IMR-90 (cell line): ENCODE data around the gene TMEM17. TPM values are rescaled to one million over a fixed set of nuclear protein-coding genes. Genes with fewer than 3 reads are reported as not detected.

Experiments used
- ATAC-seq: fragments of 200-7000 bp; cut with Tn5 transposase; 2 replicates; pipeline ENCODE4 v1.9.1; 2020; ENCODE audit warnings: low read depth, mild to moderate bottlenecking, moderate library complexity
- BruUV-seq: library from RNA; stranded (reverse); fragments of 400-500 nt; replicated peaks from 2 replicates; lab custom pipeline; 2021; lab: Mats Ljungman, UMichigan
- CTCF ChIA-PET: fragments of 300-600 bp; formaldehyde crosslinking; extraction: SDS; loops from one replicate; lab custom pipeline; 2021; ENCODE audit warnings: antibody characterized with exemption; lab: Yijun Ruan, JAX
- POLR2A ChIA-PET: fragments of 300-600 bp; sonication (Branson Sonifier 250); formaldehyde crosslinking; loops from one replicate; lab custom pipeline; 2022; ENCODE audit warnings: antibody characterized with exemption; ENCODE audit not compliant: unreplicated experiment; lab: Charles Lee
- DNase-seq: peaks from one replicate; pipeline ENCODE4 v3.0.0; 2013
- H2AFZ ChIP-seq: replicated peaks from 2 replicates; pipeline ENCODE3; 2013; ENCODE audit warnings: low read length, mild to moderate bottlenecking; ENCODE audit not compliant: poor library complexity
- H2AK5ac ChIP-seq: 2 replicates; pipeline ENCODE4 v1.6.1; 2013; ENCODE audit warnings: low read depth, low read length, inconsistent platforms
- H2AK9ac ChIP-seq: replicated peaks from 2 replicates; pipeline ENCODE3; 2013; ENCODE audit warnings: mild to moderate bottlenecking, low read depth, low read length, moderate library complexity; ENCODE audit not compliant: poor library complexity
- H2BK120ac ChIP-seq: 2 replicates; pipeline ENCODE4 v1.6.1; 2013; ENCODE audit warnings: low read depth, low read length, inconsistent platforms
- H2BK15ac ChIP-seq: 3 replicates; pipeline ENCODE4 v1.6.1; 2013; ENCODE audit warnings: low read depth, low read length, inconsistent platforms
- H2BK20ac ChIP-seq: 2 replicates; pipeline ENCODE4 v1.6.1; 2013; ENCODE audit warnings: low read depth, mild to moderate bottlenecking, inconsistent platforms, low read length, moderate library complexity
- H2BK5ac ChIP-seq: 2 replicates; pipeline ENCODE4 v1.6.1; 2013; ENCODE audit warnings: mild to moderate bottlenecking, low read depth, low read length, inconsistent platforms; ENCODE audit not compliant: poor library complexity, severe bottlenecking
- H3K14ac ChIP-seq: replicated peaks from 2 replicates; pipeline ENCODE4 v1.6.1; 2013; ENCODE audit warnings: low read depth, low read length, inconsistent platforms
- H3K18ac ChIP-seq: 2 replicates; pipeline ENCODE4 v1.6.1; 2013; ENCODE audit warnings: low read depth, low read length, control low read depth
- H3K23ac ChIP-seq: 2 replicates; pipeline ENCODE4 v1.6.1; 2013; ENCODE audit warnings: low read depth, low read length, inconsistent platforms
- H3K27ac ChIP-seq: 2 replicates; pipeline ENCODE4 v1.5.1; 2013; ENCODE audit warnings: mild to moderate bottlenecking, control low read depth, low read length; ENCODE audit not compliant: insufficient read depth
- H3K27me3 ChIP-seq: 2 replicates; pipeline ENCODE4 v1.6.1; 2013; ENCODE audit warnings: low read length; ENCODE audit not compliant: control insufficient read depth, insufficient read depth
- H3K36me3 ChIP-seq: 2 replicates; pipeline ENCODE4 v1.6.1; 2013; ENCODE audit warnings: low read length, mixed read lengths; ENCODE audit not compliant: control insufficient read depth, insufficient read depth
- H3K4ac ChIP-seq: 2 replicates; pipeline ENCODE4 v1.6.1; 2013; ENCODE audit warnings: low read depth, low read length, inconsistent platforms
- H3K4me1 ChIP-seq: 2 replicates; pipeline ENCODE4 v1.6.1; 2013; ENCODE audit warnings: low read length, mixed read lengths; ENCODE audit not compliant: control insufficient read depth, insufficient read depth
- H3K4me2 ChIP-seq: 2 replicates; pipeline ENCODE4 v1.6.1; 2013; ENCODE audit warnings: low read depth, mild to moderate bottlenecking, control low read depth, low read length, moderate library complexity
- H3K4me3 ChIP-seq: 2 replicates; pipeline ENCODE4 v1.5.1; 2013; ENCODE audit warnings: low read depth, mild to moderate bottlenecking, control low read depth, low read length, moderate library complexity; ENCODE audit not compliant: insufficient read depth
- H3K56ac ChIP-seq: 2 replicates; pipeline ENCODE4 v1.6.1; 2013; ENCODE audit warnings: low read length, inconsistent platforms; ENCODE audit not compliant: insufficient read depth; ENCODE audit errors: extremely low read depth
- H3K79me1 ChIP-seq, 2 experiments: 2 replicates each; pipeline ENCODE4 v1.6.1; 2013; ENCODE audit warnings: low read length in 2 of 2, inconsistent platforms in 1 of 2, low read depth in 1 of 2
- H3K9ac ChIP-seq: 2 replicates; pipeline ENCODE4 v1.6.1; 2013; ENCODE audit warnings: low read depth, low read length, control low read depth
- H3K9me1 ChIP-seq: 2 replicates; pipeline ENCODE4 v1.6.1; 2013; ENCODE audit warnings: low read length, inconsistent platforms; ENCODE audit not compliant: insufficient read depth
- H3K9me3 ChIP-seq: 2 replicates; pipeline ENCODE4 v1.6.1; 2013; ENCODE audit warnings: low read length; ENCODE audit not compliant: control insufficient read depth, insufficient read depth
- H4K20me1 ChIP-seq: 2 replicates; pipeline ENCODE4 v1.6.1; 2013; ENCODE audit warnings: low read length, inconsistent platforms; ENCODE audit not compliant: insufficient read depth
- H4K5ac ChIP-seq: 2 replicates; pipeline ENCODE4 v1.6.1; 2013; ENCODE audit warnings: mild to moderate bottlenecking, low read depth, low read length, control low read depth
- H4K8ac ChIP-seq, 2 experiments: 2 replicates each; pipeline ENCODE4 v1.6.1; 2013; ENCODE audit warnings: low read depth in 2 of 2, low read length in 2 of 2, control low read depth in 1 of 2, inconsistent platforms in 1 of 2
- H4K91ac ChIP-seq: 2 replicates; pipeline ENCODE4 v1.6.1; 2013; ENCODE audit warnings: low read depth, low read length, inconsistent platforms; ENCODE audit not compliant: insufficient read depth
- BHLHE40 ChIP-seq: fragments of 150-350 bp; IDR thresholded peaks from 2 replicates; pipeline ENCODE4 v1.6.1; 2016; ENCODE audit warnings: mild to moderate bottlenecking, low read depth, low read length
- CEBPB ChIP-seq: IDR thresholded peaks from 2 replicates; pipeline ENCODE4 v1.6.1; 2012; ENCODE audit warnings: low read depth, low read length, improper control_type of control experiment
- CHD1 ChIP-seq: IDR thresholded peaks from 2 replicates; pipeline ENCODE4 v1.6.1; 2012; ENCODE audit warnings: low read depth, low read length, improper control_type of control experiment
- CTCF ChIP-seq: conservative IDR thresholded peaks from 2 replicates; pipeline ENCODE4 v1.5.1; 2012; ENCODE audit warnings: mild to moderate bottlenecking, low read depth, low read length, improper control_type of control experiment
- ELK1 ChIP-seq: fragments of 150-350 bp; IDR thresholded peaks from 2 replicates; pipeline ENCODE4 v1.6.1; 2016; ENCODE audit warnings: low read depth, mild to moderate bottlenecking, low read length, moderate library complexity, borderline replicate concordance
- FOS ChIP-seq: fragments of 150-350 bp; IDR thresholded peaks from 2 replicates; pipeline ENCODE4 v1.6.1; 2016; ENCODE audit warnings: low read depth, low read length
- MAFK ChIP-seq: IDR thresholded peaks from 2 replicates; pipeline ENCODE4 v1.6.1; 2012; ENCODE audit warnings: low read depth, low read length, improper control_type of control experiment
- MAZ ChIP-seq: IDR thresholded peaks from 2 replicates; pipeline ENCODE4 v1.6.1; 2012; ENCODE audit warnings: low read depth, mild to moderate bottlenecking, low read length, improper control_type of control experiment, moderate library complexity, borderline replicate concordance
- MXI1 ChIP-seq: IDR thresholded peaks from 2 replicates; pipeline ENCODE4 v1.6.1; 2012; ENCODE audit warnings: low read depth, mild to moderate bottlenecking, low read length, moderate library complexity, borderline replicate concordance
- NFE2L2 ChIP-seq: fragments of 150-350 bp; IDR thresholded peaks from 2 replicates; pipeline ENCODE4 v1.6.1; 2016; ENCODE audit warnings: low read depth, mild to moderate bottlenecking, low read length
- POLR2A ChIP-seq: IDR thresholded peaks from 2 replicates; pipeline ENCODE4 v1.6.1; 2012; ENCODE audit warnings: mild to moderate bottlenecking, low read depth, low read length
- RAD21 ChIP-seq: IDR thresholded peaks from 2 replicates; pipeline ENCODE4 v1.6.1; 2012; ENCODE audit warnings: low read length, improper control_type of control experiment
- RCOR1 ChIP-seq: IDR thresholded peaks from 2 replicates; pipeline ENCODE4 v1.6.1; 2012; ENCODE audit warnings: mild to moderate bottlenecking, low read length, improper control_type of control experiment; ENCODE audit not compliant: insufficient replicate concordance
- SMC3 ChIP-seq: fragments of 150-350 bp; IDR thresholded peaks from 2 replicates; pipeline ENCODE4 v1.6.1; 2016; ENCODE audit warnings: low read depth, mild to moderate bottlenecking, antibody characterized with exemption, low read length, moderate library complexity
- USF2 ChIP-seq: fragments of 150-350 bp; IDR thresholded peaks from 2 replicates; pipeline ENCODE4 v1.6.1; 2017; ENCODE audit warnings: mild to moderate bottlenecking, antibody characterized with exemption, low read length, low read depth
- WGBS, 2 experiments: methylation state at CpG; one replicate each; pipeline versions ENCODE4 v1.1.5 to v1.1.7; 2013; ENCODE audit warnings: missing lambda C conversion rate in 2 of 2; ENCODE audit not compliant: insufficient read length in 1 of 2; ENCODE audit errors: extremely low coverage in 2 of 2; 5-methylcytosine and 5-hydroxymethylcytosine counted together
- dilution Hi-C: fragments of 300-500 bp; cut with HindIII; formaldehyde crosslinking; loops from one replicate; pipeline ENCODE4 v1.14.3; 2018; ENCODE audit warnings: low sequenced_read_pairs; ENCODE audit not compliant: unreplicated experiment
- in situ Hi-C: fragments of 300-500 bp; cut with MboI; formaldehyde crosslinking; loops from 3 replicates; pipeline ENCODE4 v1.14.3; 2019; ENCODE audit warnings: low sequenced_read_pairs, inconsistent platforms, mixed read lengths
- intact Hi-C: fragments of 100-400 bp; cut with micrococcal nuclease; formaldehyde crosslinking; loops from 2 replicates; pipeline ENCODE4 v1.10.0; 2022
- polyA plus RNA-seq, 3 experiments: library from polyadenylated mRNA; depleted of rRNA; stranded (reverse); fragments of >200 nt; gene quantifications; 2 replicates each; pipeline ENCODE4 v1.2.3, GENCODE V29; 2012; ENCODE audit warnings: low replicate concordance in 1 of 3
- total RNA-seq: library from RNA; depleted of rRNA; stranded (reverse); fragments of >200 nt; gene quantifications from 2 replicates; pipeline ENCODE4 v1.2.3, GENCODE V29; 2012

TMEM17 gene
- total and polyA plus RNA-seq, 2 of the 4 experiments (the other 2 are of a cell fraction) = 1.3 to 1.8 TPM

GRCh38 chr2:62471404-62471803 lies 34.6 kb downstream of the TMEM17 start:
- Histone ChIP-seq H2AFZ (no peak overlapping the region), H3K4me3 (no peak overlapping the region), H3K9me1 (no peaks in the 10 kb centered on the region), H3K23ac (no peak overlapping the region), H3K27me3 (no peaks in the 10 kb centered on the region), H2BK20ac (no peak overlapping the region), H4K5ac (no peak overlapping the region), H2BK5ac (no peak overlapping the region), H3K18ac (no peak overlapping the region), H3K4me2 (no peak overlapping the region), H3K4ac (no peak overlapping the region), H2BK15ac (no peak overlapping the region), H2AK9ac (no peak overlapping the region), H3K27ac (no peak overlapping the region), H3K36me3 (no peaks in the 10 kb centered on the region), H3K79me1 (no peaks in the 10 kb centered on the region), H4K20me1 (no peaks in the 10 kb centered on the region), H3K14ac (no peak overlapping the region), H4K91ac (no peak overlapping the region), H2AK5ac (no peak overlapping the region), H3K9ac (no peak overlapping the region), H2BK120ac (no peak overlapping the region), H4K8ac (no peak overlapping the region), H3K56ac (no peak overlapping the region), H3K9me3 (no peaks in the 10 kb centered on the region), H3K4me1 (peaks cover 5% of the 10 kb centered on the region; the same call in 1 of the 2 replicates)
- dilution Hi-C loops = no loop called here
- TF ChIP-seq USF2 (no peak), MXI1 (no peak), RCOR1 (no peak), CEBPB (no peak), ELK1 (no peak), MAFK (no peak), BHLHE40 (no peak), FOS (no peak), RAD21 (no peak), NFE2L2 (no peak), MAZ (no peak), POLR2A (no peak), SMC3 (no peak), CHD1 (no peak), CTCF (no peak)
- POLR2A ChIA-PET = no interaction called here
- no CpG with 5 or more reads among the region's 2 CpGs for WGBS, 2 experiments
- ATAC-seq (no peak), DNase-seq (no peak)
- intact Hi-C loops = no loop called here
- CTCF ChIA-PET = no interaction called here
- no TSS peak for BruUV-seq
- in situ Hi-C loops = loop anchor here (25.0 kb wide), 2 partner anchors 566 to 1016 kb away; no protein-coding TSS in a partner anchor
